HEK293 (cell line): ENCODE measurements around the gene SKAP1.

ENCODE experiments used
- KLF7 ChIP-seq: fragments of 450-650 bp; formaldehyde crosslinking; IDR thresholded peaks from 2 replicates; pipeline ENCODE4 v1.5.1; 2016; ENCODE audit warnings: missing biosample characterization, missing genetic modification characterization, borderline replicate concordance
- OVOL3 ChIP-seq: fragments of 450-650 bp; formaldehyde crosslinking; IDR thresholded peaks from 2 replicates; pipeline ENCODE4 v1.5.1; 2016; ENCODE audit warnings: missing biosample characterization, missing genetic modification characterization
- PRDM1 ChIP-seq: fragments of 450-650 bp; formaldehyde crosslinking; IDR thresholded peaks from 2 replicates; pipeline ENCODE4; 2016; ENCODE audit warnings: missing biosample characterization, missing genetic modification characterization
- RBAK ChIP-seq: fragments of 450-650 bp; formaldehyde crosslinking; IDR thresholded peaks from 2 replicates; pipeline ENCODE4 v1.5.1; 2016; ENCODE audit warnings: missing biosample characterization, missing genetic modification characterization
- YY2 ChIP-seq: fragments of 450-650 bp; formaldehyde crosslinking; IDR thresholded peaks from 2 replicates; pipeline ENCODE4 v1.5.1; 2016; ENCODE audit warnings: missing biosample characterization, missing genetic modification characterization
- ZBTB48 ChIP-seq: fragments of 450-650 bp; formaldehyde crosslinking; IDR thresholded peaks from 2 replicates; pipeline ENCODE4 v1.5.1; 2016; ENCODE audit warnings: missing biosample characterization, missing genetic modification characterization
- ZBTB7A ChIP-seq: fragments of 450-650 bp; formaldehyde crosslinking; IDR thresholded peaks from 2 replicates; pipeline ENCODE4 v1.5.1; 2016; ENCODE audit warnings: low read depth, missing biosample characterization, missing genetic modification characterization
- ZEB2 ChIP-seq: fragments of 450-650 bp; formaldehyde crosslinking; IDR thresholded peaks from 2 replicates; pipeline ENCODE4 v1.5.1; 2016; ENCODE audit warnings: missing biosample characterization, missing genetic modification characterization
- ZNF138 ChIP-seq: fragments of 450-650 bp; formaldehyde crosslinking; IDR thresholded peaks from 2 replicates; pipeline ENCODE4 v1.5.1; 2016; ENCODE audit warnings: missing biosample characterization, missing genetic modification characterization, borderline replicate concordance
- ZNF184 ChIP-seq: fragments of 450-650 bp; IDR thresholded peaks from 2 replicates; pipeline ENCODE4 v1.5.1; 2018; ENCODE audit warnings: missing biosample characterization, mild to moderate bottlenecking, missing genetic modification characterization
- ZNF214 ChIP-seq: fragments of 450-650 bp; formaldehyde crosslinking; IDR thresholded peaks from 2 replicates; pipeline ENCODE4 v1.5.1; 2017; ENCODE audit warnings: missing biosample characterization, mild to moderate bottlenecking, missing genetic modification characterization, borderline replicate concordance
- ZNF341 ChIP-seq: fragments of 450-650 bp; formaldehyde crosslinking; IDR thresholded peaks from 2 replicates; pipeline ENCODE4; 2016; ENCODE audit warnings: low read depth, missing biosample characterization, missing genetic modification characterization
- ZNF354C ChIP-seq: fragments of 450-650 bp; formaldehyde crosslinking; IDR thresholded peaks from 2 replicates; pipeline ENCODE4 v1.5.1; 2016; ENCODE audit warnings: missing biosample characterization, missing genetic modification characterization, low read depth, borderline replicate concordance
- ZNF366 ChIP-seq: fragments of 450-650 bp; formaldehyde crosslinking; conservative IDR thresholded peaks from 2 replicates; pipeline ENCODE4 v1.5.1; 2016; ENCODE audit warnings: missing biosample characterization, missing genetic modification characterization
- ZNF473 ChIP-seq: fragments of 450-650 bp; formaldehyde crosslinking; IDR thresholded peaks from 2 replicates; pipeline ENCODE4 v1.5.1; 2017; ENCODE audit warnings: missing biosample characterization, missing genetic modification characterization
- ZNF501 ChIP-seq: fragments of 450-650 bp; formaldehyde crosslinking; IDR thresholded peaks from 2 replicates; pipeline ENCODE4 v1.5.1; 2016; ENCODE audit warnings: missing biosample characterization, missing genetic modification characterization
- ZNF549 ChIP-seq: fragments of 450-650 bp; IDR thresholded peaks from 2 replicates; pipeline ENCODE4 v1.5.1; 2018; ENCODE audit warnings: missing biosample characterization, missing genetic modification characterization, mild to moderate bottlenecking, inconsistent platforms, moderate library complexity
- ZNF596 ChIP-seq: fragments of 450-650 bp; IDR thresholded peaks from 2 replicates; pipeline ENCODE4 v1.5.0; 2018; ENCODE audit warnings: missing biosample characterization, mild to moderate bottlenecking, missing genetic modification characterization, moderate library complexity
- ZNF600 ChIP-seq: fragments of 450-650 bp; formaldehyde crosslinking; IDR thresholded peaks from 2 replicates; pipeline ENCODE4 v1.5.1; 2016; ENCODE audit warnings: missing biosample characterization, missing genetic modification characterization
- ZNF610 ChIP-seq: fragments of 450-650 bp; formaldehyde crosslinking; IDR thresholded peaks from 2 replicates; pipeline ENCODE4 v1.5.1; 2016; ENCODE audit warnings: missing biosample characterization, missing genetic modification characterization, borderline replicate concordance
- ZNF621 ChIP-seq: fragments of 450-650 bp; formaldehyde crosslinking; IDR thresholded peaks from 2 replicates; pipeline ENCODE4 v1.5.1; 2017; ENCODE audit warnings: missing biosample characterization, missing genetic modification characterization
- ZNF623 ChIP-seq: fragments of 450-650 bp; formaldehyde crosslinking; IDR thresholded peaks from 2 replicates; pipeline ENCODE4 v1.5.1; 2016; ENCODE audit warnings: missing biosample characterization, missing genetic modification characterization
- ZNF624 ChIP-seq: fragments of 450-650 bp; formaldehyde crosslinking; IDR thresholded peaks from 2 replicates; pipeline ENCODE4 v1.5.1; 2017; ENCODE audit warnings: missing biosample characterization, missing genetic modification characterization
- ZSCAN23 ChIP-seq: fragments of 450-650 bp; formaldehyde crosslinking; IDR thresholded peaks from 2 replicates; pipeline ENCODE4 v1.5.1; 2016; ENCODE audit warnings: missing biosample characterization, missing genetic modification characterization
- TF ChIP-seq, protein P1 (sequence below): fragments of 450-650 bp; formaldehyde crosslinking; IDR thresholded peaks from 2 replicates; pipeline ENCODE4 v1.5.1; 2016; ENCODE audit warnings: missing biosample characterization, missing genetic modification characterization
- TF ChIP-seq, protein P2 (sequence below): fragments of 450-650 bp; formaldehyde crosslinking; conservative IDR thresholded peaks from 2 replicates; pipeline ENCODE4 v1.5.1; 2016; ENCODE audit warnings: low read depth, missing biosample characterization, missing genetic modification characterization
- TF ChIP-seq, protein P3 (sequence below): fragments of 450-650 bp; formaldehyde crosslinking; IDR thresholded peaks from 2 replicates; pipeline ENCODE4 v1.5.1; 2017; ENCODE audit warnings: missing biosample characterization, missing genetic modification characterization
- TF ChIP-seq, protein P4 (sequence below): fragments of 450-650 bp; formaldehyde crosslinking; IDR thresholded peaks from 2 replicates; pipeline ENCODE4 v1.5.1; 2016; ENCODE audit warnings: missing biosample characterization, missing genetic modification characterization
- TF ChIP-seq, protein P5 (sequence below): fragments of 450-650 bp; formaldehyde crosslinking; IDR thresholded peaks from 2 replicates; pipeline ENCODE4 v1.5.1; 2016; ENCODE audit warnings: missing biosample characterization, missing genetic modification characterization
- TF ChIP-seq, protein P6 (sequence below): fragments of 450-650 bp; formaldehyde crosslinking; IDR thresholded peaks from 2 replicates; pipeline ENCODE4 v1.5.1; 2016; ENCODE audit warnings: missing biosample characterization, missing genetic modification characterization
- TF ChIP-seq, protein P7 (sequence below): fragments of 450-650 bp; formaldehyde crosslinking; IDR thresholded peaks from 2 replicates; pipeline ENCODE4 v1.5.1; 2016; ENCODE audit warnings: missing biosample characterization, missing genetic modification characterization

Gene SKAP1

DNA sequence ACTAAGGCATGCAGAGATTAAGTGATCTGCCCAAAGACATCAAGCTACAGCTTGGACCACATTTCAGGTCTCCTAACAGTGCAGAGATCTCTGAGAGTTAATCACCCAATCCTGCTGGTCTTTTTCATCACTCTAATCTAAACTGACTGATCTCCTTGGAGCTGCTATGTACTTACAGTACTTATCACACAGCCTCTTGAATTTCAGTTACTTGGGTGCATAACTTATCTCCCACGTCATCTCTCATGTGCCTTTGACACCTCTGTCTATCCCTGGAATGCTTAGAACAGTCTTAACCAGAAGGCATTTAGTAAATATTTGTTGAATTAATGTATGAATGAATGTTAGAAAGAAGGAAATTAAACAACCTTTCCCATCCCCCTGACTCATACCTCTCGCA lies 183.4 kb downstream of the SKAP1 start (continued):
- TF ChIP-seq, protein P1, sequence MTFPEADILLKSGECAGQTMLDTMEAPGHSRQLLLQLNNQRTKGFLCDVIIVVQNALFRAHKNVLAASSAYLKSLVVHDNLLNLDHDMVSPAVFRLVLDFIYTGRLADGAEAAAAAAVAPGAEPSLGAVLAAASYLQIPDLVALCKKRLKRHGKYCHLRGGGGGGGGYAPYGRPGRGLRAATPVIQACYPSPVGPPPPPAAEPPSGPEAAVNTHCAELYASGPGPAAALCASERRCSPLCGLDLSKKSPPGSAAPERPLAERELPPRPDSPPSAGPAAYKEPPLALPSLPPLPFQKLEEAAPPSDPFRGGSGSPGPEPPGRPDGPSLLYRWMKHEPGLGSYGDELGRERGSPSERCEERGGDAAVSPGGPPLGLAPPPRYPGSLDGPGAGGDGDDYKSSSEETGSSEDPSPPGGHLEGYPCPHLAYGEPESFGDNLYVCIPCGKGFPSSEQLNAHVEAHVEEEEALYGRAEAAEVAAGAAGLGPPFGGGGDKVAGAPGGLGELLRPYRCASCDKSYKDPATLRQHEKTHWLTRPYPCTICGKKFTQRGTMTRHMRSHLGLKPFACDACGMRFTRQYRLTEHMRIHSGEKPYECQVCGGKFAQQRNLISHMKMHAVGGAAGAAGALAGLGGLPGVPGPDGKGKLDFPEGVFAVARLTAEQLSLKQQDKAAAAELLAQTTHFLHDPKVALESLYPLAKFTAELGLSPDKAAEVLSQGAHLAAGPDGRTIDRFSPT (tag by site-specific recombination) = no peak
- TF ChIP-seq ZNF473 (tag by site-specific recombination) (no peak), ZNF184 (tag by site-specific recombination) (no peak), YY2 (tag by site-specific recombination) (no peak), ZEB2 (tag by site-specific recombination) (peak; percentile 40; the same call in 1 of the 2 replicates), ZNF624 (tag by site-specific recombination) (no peak), OVOL3 (tag by site-specific recombination) (no peak), ZNF366 (tag by site-specific recombination) (0 out of 2 replicates have a peak, but pooled peaks have one; percentile 6), ZNF341 (tag by site-specific recombination) (no peak), ZBTB48 (no peak), ZNF549 (tag by site-specific recombination) (no peak), ZSCAN23 (peak; percentile 17; the same call in 1 of the 2 replicates), ZNF600 (tag by site-specific recombination) (no peak), KLF7 (tag by site-specific recombination) (no peak), ZNF138 (no peak), ZNF501 (tag by site-specific recombination) (no peak), ZNF354C (tag by site-specific recombination) (no peak), ZNF621 (tag by site-specific recombination) (no peak), ZBTB7A (tag by site-specific recombination) (no peak), ZNF214 (no peak), ZNF610 (no peak), ZNF596 (tag by site-specific recombination) (no peak), PRDM1 (no peak), ZNF623 (tag by site-specific recombination) (no peak), RBAK (tag by site-specific recombination) (no peak)
- TF ChIP-seq, protein P2, sequence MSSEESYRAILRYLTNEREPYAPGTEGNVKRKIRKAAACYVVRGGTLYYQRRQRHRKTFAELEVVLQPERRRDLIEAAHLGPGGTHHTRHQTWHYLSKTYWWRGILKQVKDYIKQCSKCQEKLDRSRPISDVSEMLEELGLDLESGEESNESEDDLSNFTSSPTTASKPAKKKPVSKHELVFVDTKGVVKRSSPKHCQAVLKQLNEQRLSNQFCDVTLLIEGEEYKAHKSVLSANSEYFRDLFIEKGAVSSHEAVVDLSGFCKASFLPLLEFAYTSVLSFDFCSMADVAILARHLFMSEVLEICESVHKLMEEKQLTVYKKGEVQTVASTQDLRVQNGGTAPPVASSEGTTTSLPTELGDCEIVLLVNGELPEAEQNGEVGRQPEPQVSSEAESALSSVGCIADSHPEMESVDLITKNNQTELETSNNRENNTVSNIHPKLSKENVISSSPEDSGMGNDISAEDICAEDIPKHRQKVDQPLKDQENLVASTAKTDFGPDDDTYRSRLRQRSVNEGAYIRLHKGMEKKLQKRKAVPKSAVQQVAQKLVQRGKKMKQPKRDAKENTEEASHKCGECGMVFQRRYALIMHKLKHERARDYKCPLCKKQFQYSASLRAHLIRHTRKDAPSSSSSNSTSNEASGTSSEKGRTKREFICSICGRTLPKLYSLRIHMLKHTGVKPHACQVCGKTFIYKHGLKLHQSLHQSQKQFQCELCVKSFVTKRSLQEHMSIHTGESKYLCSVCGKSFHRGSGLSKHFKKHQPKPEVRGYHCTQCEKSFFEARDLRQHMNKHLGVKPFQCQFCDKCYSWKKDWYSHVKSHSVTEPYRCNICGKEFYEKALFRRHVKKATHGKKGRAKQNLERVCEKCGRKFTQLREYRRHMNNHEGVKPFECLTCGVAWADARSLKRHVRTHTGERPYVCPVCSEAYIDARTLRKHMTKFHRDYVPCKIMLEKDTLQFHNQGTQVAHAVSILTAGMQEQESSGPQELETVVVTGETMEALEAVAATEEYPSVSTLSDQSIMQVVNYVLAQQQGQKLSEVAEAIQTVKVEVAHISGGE = no peak
- TF ChIP-seq, protein P3, sequence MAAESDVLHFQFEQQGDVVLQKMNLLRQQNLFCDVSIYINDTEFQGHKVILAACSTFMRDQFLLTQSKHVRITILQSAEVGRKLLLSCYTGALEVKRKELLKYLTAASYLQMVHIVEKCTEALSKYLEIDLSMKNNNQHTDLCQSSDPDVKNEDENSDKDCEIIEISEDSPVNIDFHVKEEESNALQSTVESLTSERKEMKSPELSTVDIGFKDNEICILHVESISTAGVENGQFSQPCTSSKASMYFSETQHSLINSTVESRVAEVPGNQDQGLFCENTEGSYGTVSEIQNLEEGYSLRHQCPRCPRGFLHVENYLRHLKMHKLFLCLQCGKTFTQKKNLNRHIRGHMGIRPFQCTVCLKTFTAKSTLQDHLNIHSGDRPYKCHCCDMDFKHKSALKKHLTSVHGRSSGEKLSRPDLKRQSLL = 0 out of 2 replicates have a peak, but pooled peaks have one; percentile 3
- TF ChIP-seq, protein P4, sequence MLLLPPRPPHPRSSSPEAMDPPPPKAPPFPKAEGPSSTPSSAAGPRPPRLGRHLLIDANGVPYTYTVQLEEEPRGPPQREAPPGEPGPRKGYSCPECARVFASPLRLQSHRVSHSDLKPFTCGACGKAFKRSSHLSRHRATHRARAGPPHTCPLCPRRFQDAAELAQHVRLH (tag by site-specific recombination) = no peak
- TF ChIP-seq, protein P5, sequence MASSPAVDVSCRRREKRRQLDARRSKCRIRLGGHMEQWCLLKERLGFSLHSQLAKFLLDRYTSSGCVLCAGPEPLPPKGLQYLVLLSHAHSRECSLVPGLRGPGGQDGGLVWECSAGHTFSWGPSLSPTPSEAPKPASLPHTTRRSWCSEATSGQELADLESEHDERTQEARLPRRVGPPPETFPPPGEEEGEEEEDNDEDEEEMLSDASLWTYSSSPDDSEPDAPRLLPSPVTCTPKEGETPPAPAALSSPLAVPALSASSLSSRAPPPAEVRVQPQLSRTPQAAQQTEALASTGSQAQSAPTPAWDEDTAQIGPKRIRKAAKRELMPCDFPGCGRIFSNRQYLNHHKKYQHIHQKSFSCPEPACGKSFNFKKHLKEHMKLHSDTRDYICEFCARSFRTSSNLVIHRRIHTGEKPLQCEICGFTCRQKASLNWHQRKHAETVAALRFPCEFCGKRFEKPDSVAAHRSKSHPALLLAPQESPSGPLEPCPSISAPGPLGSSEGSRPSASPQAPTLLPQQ = no peak
- TF ChIP-seq, protein P6, sequence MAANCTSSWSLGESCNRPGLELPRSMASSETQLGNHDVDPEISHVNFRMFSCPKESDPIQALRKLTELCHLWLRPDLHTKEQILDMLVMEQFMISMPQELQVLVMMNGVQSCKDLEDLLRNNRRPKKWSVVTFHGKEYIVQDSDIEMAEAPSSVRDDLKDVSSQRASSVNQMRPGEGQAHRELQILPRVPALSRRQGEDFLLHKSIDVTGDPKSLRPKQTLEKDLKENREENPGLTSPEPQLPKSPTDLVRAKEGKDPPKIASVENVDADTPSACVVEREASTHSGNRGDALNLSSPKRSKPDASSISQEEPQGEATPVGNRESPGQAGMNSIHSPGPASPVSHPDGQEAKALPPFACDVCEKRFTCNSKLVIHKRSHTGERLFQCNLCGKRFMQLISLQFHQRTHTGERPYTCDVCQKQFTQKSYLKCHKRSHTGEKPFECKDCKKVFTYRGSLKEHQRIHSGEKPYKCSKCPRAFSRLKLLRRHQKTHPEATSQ (tag by site-specific recombination) = no peak
- TF ChIP-seq, protein P7, sequence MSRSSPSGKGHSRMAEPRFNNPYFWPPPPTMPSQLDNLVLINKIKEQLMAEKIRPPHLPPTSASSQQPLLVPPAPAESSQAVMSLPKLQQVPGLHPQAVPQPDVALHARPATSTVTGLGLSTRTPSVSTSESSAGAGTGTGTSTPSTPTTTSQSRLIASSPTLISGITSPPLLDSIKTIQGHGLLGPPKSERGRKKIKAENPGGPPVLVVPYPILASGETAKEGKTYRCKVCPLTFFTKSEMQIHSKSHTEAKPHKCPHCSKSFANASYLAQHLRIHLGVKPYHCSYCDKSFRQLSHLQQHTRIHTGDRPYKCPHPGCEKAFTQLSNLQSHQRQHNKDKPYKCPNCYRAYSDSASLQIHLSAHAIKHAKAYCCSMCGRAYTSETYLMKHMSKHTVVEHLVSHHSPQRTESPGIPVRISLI (tag by site-specific recombination) = no peak
